Activated T-cell treated with anti-CD3 and anti-CD28 coated beads, Interleukin-2, amount 50 U/mL, for 24 hours (primary cell): ENCODE data around the gene GAS6.
A peak's percentile ranks its signal among the peaks of the same experiment; 100 is the strongest.
"Not testable (repeated sequence)": the region's sequence is repeated elsewhere in the genome, so short reads cannot be mapped to it uniquely, and the experiment has no call there.

Source experiments
- DNase-seq: peaks from one replicate; pipeline ENCODE4 v3.0.0-alpha.2; 2020
- H3K27ac Mint-ChIP-seq: 2 replicates; pipeline ENCODE4 v1.8.0; 2020; ENCODE audit warnings: mild to moderate bottlenecking, mixed read lengths
- H3K27me3 Mint-ChIP-seq: 2 replicates; pipeline ENCODE4 v1.8.0; 2020; ENCODE audit warnings: mixed read lengths
- H3K36me3 Mint-ChIP-seq: 2 replicates; pipeline ENCODE4 v1.8.0; 2020; ENCODE audit warnings: low read depth, mixed read lengths
- H3K4me1 Mint-ChIP-seq: 2 replicates; pipeline ENCODE4 v1.8.0; 2020; ENCODE audit warnings: low read depth, mixed read lengths
- H3K4me3 Mint-ChIP-seq: 2 replicates; pipeline ENCODE4 v1.8.0; 2020; ENCODE audit warnings: mild to moderate bottlenecking, moderate library complexity, mixed read lengths
- H3K9me3 Mint-ChIP-seq: 2 replicates; pipeline ENCODE4 v1.8.0; 2020; ENCODE audit warnings: mixed read lengths

Gene GAS6

DNA sequence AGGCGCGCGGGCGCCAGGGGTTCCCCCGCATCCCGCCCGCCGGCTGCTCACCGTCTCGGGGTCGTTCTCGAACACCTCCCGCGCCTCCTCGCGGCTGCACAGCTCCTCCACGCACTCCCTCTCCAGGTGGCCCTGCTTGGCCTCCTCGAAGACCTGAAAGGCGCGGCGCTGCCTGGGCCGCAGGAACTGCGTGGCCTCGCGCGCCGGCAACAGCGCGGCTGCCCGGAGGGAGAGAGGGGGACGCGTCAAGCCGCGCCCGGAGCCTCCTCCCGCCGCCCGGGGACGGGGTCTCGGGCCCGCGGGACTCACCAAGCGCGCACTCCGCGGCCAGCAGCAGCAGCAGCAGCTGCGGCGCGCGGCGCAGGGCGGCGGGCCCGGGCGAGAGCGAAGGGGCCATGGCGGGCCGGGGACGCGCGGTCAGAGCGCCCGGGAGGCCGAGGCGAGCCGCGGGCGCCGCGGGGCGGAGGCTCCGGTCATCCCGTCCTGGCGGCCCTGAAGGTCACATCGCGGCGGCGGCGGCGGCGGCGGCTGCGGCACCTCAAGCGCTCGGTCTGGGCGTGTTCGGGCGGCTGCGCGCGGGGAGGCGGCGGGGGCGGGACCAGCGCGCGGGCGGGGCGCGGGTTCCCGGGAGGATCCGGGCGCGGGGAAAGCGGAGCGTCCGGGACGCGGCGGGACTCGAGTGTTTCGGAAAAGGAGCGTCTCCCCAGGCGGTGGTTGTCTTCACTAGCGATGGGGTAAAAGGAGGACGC, at the start of gene GAS6:
Gene GAS6 (minus strand): TSS at position 553 of the 749 bp plus-strand sequence. CDS start 156 bp downstream, at position 397.
- peak within 1 kb of the TSS; percentile 64 for H3K4me3 Mint-ChIP-seq
- H3K4me1 Mint-ChIP-seq, result peaks cover 10% of the 10 kb centered on the region
- peaks cover 50% of the 10 kb centered on the region for H3K27me3 Mint-ChIP-seq
- DNase-seq, result peak; percentile 52
- H3K27ac Mint-ChIP-seq, result no peak within 1 kb of the TSS
- H3K36me3 Mint-ChIP-seq, result no peaks in the 10 kb centered on the region
- H3K9me3 Mint-ChIP-seq, result peaks cover 8% of the 10 kb centered on the region

- Mint-ChIP-seq H3K27me3 (peaks cover 74% of the 10 kb centered on the region), H3K4me1 (peaks cover 17% of the 10 kb centered on the region), H3K27ac (peak overlapping the region; percentile 40)
- not testable (repeated sequence) for H3K9me3 Mint-ChIP-seq, H3K36me3 Mint-ChIP-seq, H3K4me3 Mint-ChIP-seq
- peak; percentile 16 for DNase-seq
Measured at GRCh38 chr13:113913408-113913807, 49.5 kb upstream of the GAS6 start.

DNA sequence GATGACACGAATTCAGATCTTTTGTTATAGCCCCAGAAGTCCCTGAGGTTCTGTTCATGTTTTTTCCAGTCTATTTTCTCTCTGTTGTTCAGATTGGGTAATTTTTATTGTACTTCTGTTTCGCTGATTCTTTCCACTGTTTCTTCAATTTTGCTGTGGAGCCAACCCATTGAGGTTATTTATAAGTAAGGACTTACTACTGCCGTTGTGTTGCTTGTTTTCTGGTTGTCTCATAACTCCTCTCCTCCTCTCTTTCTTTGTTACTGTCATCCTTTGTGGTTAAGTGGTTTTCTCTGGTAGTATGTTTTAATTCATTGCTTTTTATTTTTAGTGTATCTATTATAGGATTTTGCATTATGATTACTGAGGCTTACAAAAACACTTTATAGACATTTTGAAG, 48.7 kb upstream of the GAS6 start:
- Mint-ChIP-seq H3K27ac (no peak overlapping the region), H3K9me3 (no peaks in the 10 kb centered on the region), H3K27me3 (peaks cover 78% of the 10 kb centered on the region), H3K4me1 (peaks cover 24% of the 10 kb centered on the region), H3K4me3 (no peak overlapping the region), H3K36me3 (no peaks in the 10 kb centered on the region)
- no peak for DNase-seq

DNA sequence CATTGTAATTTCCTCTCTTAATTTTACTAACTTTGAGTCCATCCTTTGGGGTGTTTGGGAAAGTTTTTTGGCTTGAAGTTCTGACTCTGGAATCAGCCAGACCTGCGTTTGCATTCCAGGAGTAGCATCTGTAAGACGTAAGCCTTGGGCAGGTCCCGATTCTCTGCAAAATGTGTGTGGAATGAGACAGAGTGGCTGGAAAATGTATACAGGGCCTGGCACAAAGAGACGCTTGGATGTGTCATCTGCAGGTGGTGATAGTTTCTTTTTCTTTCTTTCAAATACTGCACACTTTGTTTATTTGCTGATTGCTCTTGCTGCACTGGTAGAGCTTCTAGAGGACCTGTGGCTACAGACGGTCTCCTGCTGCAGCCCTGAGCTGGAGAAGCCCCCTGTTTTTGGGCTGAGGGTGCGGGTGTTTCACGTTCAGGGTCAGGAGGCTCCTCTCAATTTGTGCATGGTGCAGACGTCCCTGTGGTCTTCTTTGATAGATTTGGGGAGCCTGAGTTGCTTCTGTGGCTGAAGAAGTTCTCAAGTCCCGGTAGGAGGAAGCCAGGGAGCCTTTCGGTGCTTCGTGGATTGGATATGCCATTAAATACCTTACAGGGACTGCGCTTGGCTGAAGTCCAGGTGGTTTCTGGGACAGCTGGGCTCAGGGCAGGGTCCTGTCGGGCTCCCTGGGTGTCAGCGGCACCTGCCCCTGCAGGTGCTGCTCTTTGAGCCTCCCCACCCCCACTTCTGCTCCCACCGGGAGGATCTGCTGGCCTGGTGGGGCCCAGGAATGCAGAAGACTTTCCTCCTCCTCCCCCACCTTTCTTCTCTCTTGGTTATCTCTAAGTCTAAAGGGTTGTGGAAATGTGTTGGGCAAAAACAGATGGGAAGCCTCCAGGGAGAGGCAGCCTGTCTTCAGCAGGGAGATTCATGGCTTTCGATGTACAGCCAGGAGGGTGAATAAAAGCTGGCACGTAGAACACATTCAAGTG, 44.0 kb upstream of the GAS6 start:
- Mint-ChIP-seq H3K27ac (no peak overlapping the region), H3K4me3 (no peak overlapping the region), H3K36me3 (no peaks in the 10 kb centered on the region), H3K9me3 (no peaks in the 10 kb centered on the region), H3K27me3 (peaks cover 47% of the 10 kb centered on the region), H3K4me1 (peaks cover 18% of the 10 kb centered on the region)
- DNase-seq, result peak; percentile 16

GRCh38 chr13:113906571-113906970, 42.7 kb upstream of the GAS6 start:
- Mint-ChIP-seq H3K36me3 (no peaks in the 10 kb centered on the region), H3K9me3 (no peaks in the 10 kb centered on the region), H3K4me3 (no peak overlapping the region), H3K27ac (no peak overlapping the region), H3K27me3 (peaks cover 38% of the 10 kb centered on the region), H3K4me1 (peaks cover 15% of the 10 kb centered on the region)
- no peak for DNase-seq

DNA sequence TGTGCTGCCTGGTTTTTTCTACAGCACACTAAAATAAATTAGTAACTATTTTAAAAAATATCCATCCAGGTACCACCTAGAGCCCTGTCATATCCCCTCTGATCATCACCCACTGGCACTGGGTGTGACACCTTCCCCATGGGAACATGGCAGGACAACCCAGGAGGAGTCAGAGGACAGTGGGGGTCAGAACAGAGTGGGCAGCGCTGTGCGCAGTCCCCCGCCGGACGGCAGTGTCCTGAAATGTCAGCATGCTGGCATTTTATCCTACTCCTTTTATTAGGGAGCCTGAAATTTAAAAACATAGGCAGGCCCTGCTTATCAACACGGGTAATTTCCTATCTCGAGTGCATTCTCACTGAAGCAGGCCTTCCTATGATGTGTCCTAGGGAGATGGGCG, 42.1 kb upstream of the GAS6 start:
- H3K27me3 Mint-ChIP-seq, result peaks cover 33% of the 10 kb centered on the region
- no peak overlapping the region for H3K27ac Mint-ChIP-seq
- no peaks in the 10 kb centered on the region for H3K9me3 Mint-ChIP-seq
- DNase-seq, result no peak
- no peaks in the 10 kb centered on the region for H3K36me3 Mint-ChIP-seq
- H3K4me1 Mint-ChIP-seq, result peaks cover 15% of the 10 kb centered on the region
- H3K4me3 Mint-ChIP-seq, result no peak overlapping the region

DNA sequence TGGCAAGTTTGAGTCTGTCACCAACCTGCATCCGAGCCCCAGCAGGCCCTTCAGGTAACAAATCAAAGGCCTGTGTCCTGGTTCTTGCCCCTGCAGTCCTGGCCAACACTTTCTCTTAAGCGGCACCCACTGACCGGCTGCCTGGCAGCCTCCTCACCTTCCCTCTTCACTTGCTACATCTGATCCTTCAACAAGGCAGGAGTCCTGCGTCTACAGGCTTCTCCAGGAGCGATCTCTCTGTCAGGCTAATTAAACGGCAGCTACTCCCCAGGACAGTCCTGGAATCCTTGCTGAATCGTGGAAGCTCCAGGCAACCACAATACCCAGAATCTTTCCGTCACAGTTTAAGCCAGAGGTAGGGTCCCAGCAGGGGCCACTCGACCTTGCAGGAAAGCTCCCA, 41.1 kb upstream of the GAS6 start:
- DNase-seq, result no peak
- Mint-ChIP-seq H3K4me1 (peaks cover 15% of the 10 kb centered on the region), H3K4me3 (no peak overlapping the region), H3K9me3 (no peaks in the 10 kb centered on the region), H3K36me3 (no peaks in the 10 kb centered on the region), H3K27ac (no peak overlapping the region), H3K27me3 (peaks cover 25% of the 10 kb centered on the region)

DNA sequence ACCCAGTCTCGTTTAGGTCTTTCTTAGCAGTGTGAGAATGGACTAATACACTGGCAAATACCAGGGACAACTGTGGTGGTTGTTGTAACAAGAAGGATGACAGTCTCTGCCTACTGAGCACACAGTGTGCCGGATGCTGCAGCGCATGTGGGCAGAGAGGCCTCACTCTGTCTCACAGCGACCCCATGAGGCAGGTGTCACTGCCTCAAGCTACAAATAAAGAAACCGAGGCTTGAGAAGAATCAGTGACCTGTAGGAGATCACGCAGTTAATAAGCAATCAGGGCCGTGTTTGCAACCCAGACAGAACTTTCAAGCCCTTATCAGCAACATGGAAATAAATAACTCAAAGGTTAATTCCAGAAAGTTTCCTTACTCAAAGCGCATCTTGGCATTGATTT, 40.5 kb upstream of the GAS6 start:
- Mint-ChIP-seq H3K27me3 (peaks cover 22% of the 10 kb centered on the region), H3K9me3 (no peaks in the 10 kb centered on the region), H3K36me3 (no peaks in the 10 kb centered on the region), H3K27ac (no peak overlapping the region), H3K4me3 (no peak overlapping the region), H3K4me1 (peaks cover 15% of the 10 kb centered on the region)
- peak; percentile 33 for DNase-seq

GRCh38 chr13:113903912-113904311, 40.0 kb upstream of the GAS6 start:
- H3K27me3 Mint-ChIP-seq, result peaks cover 17% of the 10 kb centered on the region
- no peaks in the 10 kb centered on the region for H3K36me3 Mint-ChIP-seq
- H3K4me3 Mint-ChIP-seq, result no peak overlapping the region
- H3K27ac Mint-ChIP-seq, result no peak overlapping the region
- H3K4me1 Mint-ChIP-seq, result peaks cover 11% of the 10 kb centered on the region
- H3K9me3 Mint-ChIP-seq, result no peaks in the 10 kb centered on the region
- peak; percentile 7 for DNase-seq

DNA sequence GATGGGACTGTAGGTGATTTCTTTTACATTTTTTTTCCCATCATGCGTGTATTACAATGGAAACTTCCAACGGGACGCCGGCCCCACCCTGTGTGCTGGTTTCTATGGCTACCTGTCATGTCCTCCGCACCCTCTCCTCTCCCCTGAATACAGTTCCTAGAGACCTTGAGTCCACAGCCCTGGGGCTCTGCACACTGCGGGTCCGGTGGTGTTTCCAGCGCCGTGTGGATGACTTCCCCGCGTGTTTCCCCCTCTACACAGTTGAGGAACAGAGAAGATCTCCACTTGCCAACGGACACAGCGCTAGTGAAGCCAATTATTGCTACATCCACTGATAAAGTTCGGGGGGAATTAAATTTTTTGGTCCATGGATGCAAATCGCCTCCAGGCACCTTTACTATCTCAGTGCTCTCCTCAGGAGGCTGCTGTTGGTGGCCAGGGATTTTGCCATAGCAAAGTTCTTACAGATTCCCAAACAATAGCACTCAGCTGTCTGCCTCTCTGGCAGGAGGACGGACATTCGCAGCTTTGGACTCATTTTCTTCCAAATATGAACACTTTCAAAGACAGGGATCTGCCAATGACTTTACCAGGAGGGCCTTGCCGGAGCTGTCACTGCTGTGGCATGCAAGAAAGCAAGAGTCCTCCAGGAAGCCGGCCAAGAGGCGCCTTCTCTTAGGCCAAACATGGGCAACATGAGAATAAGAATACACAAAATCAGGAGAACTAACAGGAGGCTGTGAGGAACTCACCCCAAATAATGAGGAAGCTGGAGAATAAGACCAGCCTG, 39.3 kb upstream of the GAS6 start:
- DNase-seq, result no peak
- Mint-ChIP-seq H3K9me3 (no peaks in the 10 kb centered on the region), H3K4me3 (no peak overlapping the region), H3K36me3 (no peaks in the 10 kb centered on the region), H3K27me3 (peaks cover 14% of the 10 kb centered on the region), H3K27ac (no peak overlapping the region), H3K4me1 (peaks cover 5% of the 10 kb centered on the region)

- Mint-ChIP-seq H3K4me1 (no peaks in the 10 kb centered on the region), H3K36me3 (no peaks in the 10 kb centered on the region), H3K9me3 (no peaks in the 10 kb centered on the region), H3K27me3 (peaks cover 12% of the 10 kb centered on the region), H3K4me3 (no peak overlapping the region), H3K27ac (no peak overlapping the region)
- no peak for DNase-seq
Measured at GRCh38 chr13:113902481-113902880, 38.6 kb upstream of the GAS6 start.

DNA sequence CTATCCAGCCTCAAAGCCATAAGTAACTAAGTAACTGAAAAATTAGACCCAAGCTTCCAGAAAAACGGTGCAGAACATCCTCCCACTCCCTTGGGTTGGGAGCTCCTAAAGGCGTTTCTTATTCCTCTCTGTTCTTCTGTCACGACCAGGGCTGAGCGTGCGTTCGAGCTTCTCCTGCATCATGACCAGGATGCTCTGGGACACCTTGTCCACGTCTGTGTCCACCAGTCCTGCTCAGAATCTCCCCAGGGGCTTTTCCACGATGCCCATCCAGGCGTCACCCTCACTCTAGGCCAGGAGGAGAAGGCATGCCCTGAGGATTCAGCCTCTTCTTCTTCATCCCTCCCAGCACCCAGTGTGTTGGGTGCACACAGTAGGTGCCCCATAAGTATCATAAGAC, 37.8 kb upstream of the GAS6 start:
- Mint-ChIP-seq H3K4me3 (no peak overlapping the region), H3K4me1 (no peaks in the 10 kb centered on the region), H3K27ac (no peak overlapping the region), H3K27me3 (peaks cover 17% of the 10 kb centered on the region), H3K36me3 (no peaks in the 10 kb centered on the region), H3K9me3 (no peaks in the 10 kb centered on the region)
- DNase-seq, result peak; percentile 20

DNA sequence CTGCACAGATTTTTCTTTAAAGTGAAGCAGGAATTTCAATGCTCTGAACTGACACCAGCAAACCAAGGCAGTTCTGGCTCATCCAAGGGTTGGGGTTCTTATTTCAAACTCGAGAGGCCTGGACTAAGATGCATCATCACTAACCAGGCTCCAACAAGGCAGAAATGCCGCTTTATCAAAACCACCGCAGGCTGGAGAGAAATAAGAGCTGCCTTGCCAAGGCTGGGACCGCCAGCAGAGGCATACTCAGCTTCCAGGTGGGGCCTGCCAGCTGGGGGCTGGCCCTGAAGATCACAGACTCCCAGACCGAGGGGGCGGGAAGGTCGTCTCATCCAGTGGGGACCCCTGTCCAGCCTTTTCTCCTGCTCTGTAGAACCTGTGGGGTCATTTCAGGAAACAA, 37.4 kb upstream of the GAS6 start:
- no peak overlapping the region for H3K27ac Mint-ChIP-seq
- no peaks in the 10 kb centered on the region for H3K36me3 Mint-ChIP-seq
- peaks cover 18% of the 10 kb centered on the region for H3K27me3 Mint-ChIP-seq
- no peaks in the 10 kb centered on the region for H3K4me1 Mint-ChIP-seq
- no peak overlapping the region for H3K4me3 Mint-ChIP-seq
- H3K9me3 Mint-ChIP-seq, result no peaks in the 10 kb centered on the region
- DNase-seq, result no peak

- Mint-ChIP-seq H3K27ac (no peak overlapping the region), H3K4me3 (no peak overlapping the region), H3K9me3 (no peaks in the 10 kb centered on the region), H3K4me1 (no peaks in the 10 kb centered on the region), H3K27me3 (peaks cover 20% of the 10 kb centered on the region), H3K36me3 (no peaks in the 10 kb centered on the region)
- no peak for DNase-seq
Measured at GRCh38 chr13:113900646-113901045, 36.8 kb upstream of the GAS6 start.
